Karpas-422 (cell line): Measurements from ENCODE around the gene UBA1. TPM values are rescaled to one million over a fixed set of nuclear protein-coding genes. Genes with fewer than 3 reads are reported as not detected.

Experiments
- DNase-seq: peaks from one replicate; pipeline ENCODE4 v3.0.0-alpha.2; 2015
- H2AFZ ChIP-seq: fragments of 200-600 bp; sonication (generic); 2 replicates; pipeline ENCODE4 v1.6.1; 2014; ENCODE audit warnings: antibody characterized with exemption, low read length, mixed read lengths
- H3K27ac ChIP-seq: fragments of 200-600 bp; sonication (generic); 2 replicates; pipeline ENCODE4 v1.5.1; 2014; ENCODE audit warnings: mild to moderate bottlenecking, low read length, moderate library complexity
- H3K27me3 ChIP-seq: fragments of 200-600 bp; sonication (generic); 2 replicates; pipeline ENCODE4 v1.6.1; 2014; ENCODE audit warnings: low read length, mixed read lengths
- H3K36me3 ChIP-seq: fragments of 200-600 bp; sonication (generic); 2 replicates; pipeline ENCODE4 v1.6.1; 2014; ENCODE audit warnings: low read length, mixed read lengths; ENCODE audit not compliant: insufficient read depth
- H3K4me1 ChIP-seq: fragments of 200-600 bp; sonication (generic); 2 replicates; pipeline ENCODE4 v1.6.1; 2014; ENCODE audit warnings: mild to moderate bottlenecking, low read length, mixed read lengths
- H3K4me2 ChIP-seq: fragments of 200-600 bp; sonication (generic); 2 replicates; pipeline ENCODE4 v1.6.1; 2014; ENCODE audit warnings: low read length, low read depth, mild to moderate bottlenecking; ENCODE audit not compliant: poor library complexity, severe bottlenecking
- H3K4me3 ChIP-seq: fragments of 200-600 bp; sonication (generic); 2 replicates; pipeline ENCODE4 v1.5.1; 2014; ENCODE audit warnings: mild to moderate bottlenecking, antibody characterized with exemption, low read length, mixed read lengths
- H3K79me2 ChIP-seq: fragments of 200-600 bp; sonication (generic); 2 replicates; pipeline ENCODE4 v1.6.1; 2014; ENCODE audit warnings: mild to moderate bottlenecking, low read length, mixed read lengths
- H3K9ac ChIP-seq: fragments of 200-600 bp; sonication (generic); 2 replicates; pipeline ENCODE4 v1.6.0; 2014; ENCODE audit warnings: low read length
- H3K9me2 ChIP-seq: fragments of 200-600 bp; sonication (generic), shearing (Covaris generic); replicated peaks from 2 replicates; pipeline ENCODE4 v1.6.0; 2014; ENCODE audit warnings: mild to moderate bottlenecking, low read length, moderate library complexity; ENCODE audit not compliant: insufficient read depth
- H3K9me3 ChIP-seq: fragments of 300-700, 200-600 bp; sonication (generic); 2 replicates; pipeline ENCODE4 v1.6.1; 2014; ENCODE audit warnings: low read length, mixed read lengths
- H4K20me1 ChIP-seq: fragments of 200-600 bp; sonication (generic); 2 replicates; pipeline ENCODE4 v1.6.1; 2014; ENCODE audit warnings: mild to moderate bottlenecking, antibody characterized with exemption, low read length, low read depth; ENCODE audit not compliant: insufficient read depth
- total RNA-seq: library from RNA; depleted of rRNA; stranded (reverse); fragments of >200 nt; shearing (Covaris generic); gene quantifications from 2 replicates; pipeline ENCODE4 v1.2.3, GENCODE V29; 2014; ENCODE audit warnings: low replicate concordance

Gene UBA1
- total RNA-seq, 1 experiment from 2014 or later = 178 TPM

GRCh38 chrX:47198026-47198686 lies 4.5 kb downstream of the UBA1 start:
- Histone ChIP-seq H3K9me3 (no peaks in the 10 kb centered on the region), H3K36me3 (peaks cover 45% of the 10 kb centered on the region), H3K27ac (no peak overlapping the region), H3K4me3 (no peak overlapping the region), H4K20me1 (peaks cover 50% of the 10 kb centered on the region), H3K79me2 (peaks cover 56% of the 10 kb centered on the region), H3K4me2 (no peak overlapping the region), H2AFZ (no peak overlapping the region), H3K27me3 (no peaks in the 10 kb centered on the region), H3K9me2 (no peaks in the 10 kb centered on the region), H3K4me1 (peaks cover 22% of the 10 kb centered on the region), H3K9ac (no peak overlapping the region)
- no peak for DNase-seq

- H3K9ac ChIP-seq = no peak overlapping the region
- peaks cover 56% of the 10 kb centered on the region for H3K79me2 ChIP-seq
- peaks cover 47% of the 10 kb centered on the region for H3K36me3 ChIP-seq
- no peak overlapping the region for H3K4me3 ChIP-seq
- peaks cover 50% of the 10 kb centered on the region for H4K20me1 ChIP-seq
- no peaks in the 10 kb centered on the region for H3K9me2 ChIP-seq
- H3K4me2 ChIP-seq = no peak overlapping the region
- H3K27ac ChIP-seq = no peak overlapping the region
- H3K27me3 ChIP-seq = no peaks in the 10 kb centered on the region
- peaks cover 20% of the 10 kb centered on the region for H3K4me1 ChIP-seq
- DNase-seq = no peak
- no peaks in the 10 kb centered on the region for H3K9me3 ChIP-seq
- no peak overlapping the region for H2AFZ ChIP-seq
Observed at GRCh38 chrX:47198687-47199080, 5.1 kb downstream of the UBA1 start.

- peaks cover 50% of the 10 kb centered on the region for H4K20me1 ChIP-seq
- H3K4me2 ChIP-seq = no peak overlapping the region
- H3K36me3 ChIP-seq = peaks cover 50% of the 10 kb centered on the region
- H3K4me1 ChIP-seq = peaks cover 19% of the 10 kb centered on the region
- no peaks in the 10 kb centered on the region for H3K27me3 ChIP-seq
- no peak for DNase-seq
- H2AFZ ChIP-seq = no peak overlapping the region
- no peaks in the 10 kb centered on the region for H3K9me2 ChIP-seq
- H3K4me3 ChIP-seq = no peak overlapping the region
- no peak overlapping the region for H3K27ac ChIP-seq
- H3K79me2 ChIP-seq = peaks cover 50% of the 10 kb centered on the region
- no peak overlapping the region for H3K9ac ChIP-seq
- no peaks in the 10 kb centered on the region for H3K9me3 ChIP-seq
Observed at GRCh38 chrX:47199286-47199685, 5.7 kb downstream of the UBA1 start.

- Histone ChIP-seq H3K27me3 (no peaks in the 10 kb centered on the region), H2AFZ (no peak overlapping the region), H3K4me1 (peaks cover 7% of the 10 kb centered on the region), H4K20me1 (peaks cover 44% of the 10 kb centered on the region), H3K9me2 (no peaks in the 10 kb centered on the region), H3K9ac (no peak overlapping the region), H3K4me3 (no peak overlapping the region), H3K27ac (no peak overlapping the region), H3K9me3 (no peaks in the 10 kb centered on the region), H3K79me2 (peaks cover 37% of the 10 kb centered on the region), H3K4me2 (no peak overlapping the region), H3K36me3 (peaks cover 60% of the 10 kb centered on the region)
- no peak for DNase-seq
Observed at GRCh38 chrX:47200385-47201150, 6.9 kb downstream of the UBA1 start.

GRCh38 chrX:47201345-47201944 lies 7.8 kb downstream of the UBA1 start:
- Histone ChIP-seq H3K9me3 (no peaks in the 10 kb centered on the region), H3K4me2 (no peak overlapping the region), H3K4me3 (no peak overlapping the region), H3K4me1 (no peaks in the 10 kb centered on the region), H2AFZ (no peak overlapping the region), H3K27ac (no peak overlapping the region), H3K79me2 (peaks cover 28% of the 10 kb centered on the region), H3K27me3 (no peaks in the 10 kb centered on the region), H3K9ac (no peak overlapping the region), H4K20me1 (peaks cover 41% of the 10 kb centered on the region), H3K36me3 (peaks cover 65% of the 10 kb centered on the region), H3K9me2 (no peaks in the 10 kb centered on the region)
- DNase-seq = no peak

- Histone ChIP-seq H3K79me2 (peaks cover 20% of the 10 kb centered on the region), H3K36me3 (peaks cover 66% of the 10 kb centered on the region), H3K27me3 (no peaks in the 10 kb centered on the region), H3K9me2 (no peaks in the 10 kb centered on the region), H3K9me3 (no peaks in the 10 kb centered on the region), H2AFZ (no peak overlapping the region), H3K4me3 (no peak overlapping the region), H4K20me1 (peaks cover 36% of the 10 kb centered on the region), H3K4me1 (no peaks in the 10 kb centered on the region), H3K4me2 (no peak overlapping the region), H3K9ac (no peak overlapping the region), H3K27ac (no peak overlapping the region)
- DNase-seq = no peak
Observed at GRCh38 chrX:47202316-47202715, 8.7 kb downstream of the UBA1 start.

GRCh38 chrX:47202877-47203276 lies 9.2 kb downstream of the UBA1 start:
- H3K79me2 ChIP-seq = peaks cover 14% of the 10 kb centered on the region
- H2AFZ ChIP-seq = no peak overlapping the region
- H3K4me2 ChIP-seq = no peak overlapping the region
- DNase-seq = no peak
- no peak overlapping the region for H3K9ac ChIP-seq
- peaks cover 32% of the 10 kb centered on the region for H4K20me1 ChIP-seq
- peaks cover 66% of the 10 kb centered on the region for H3K36me3 ChIP-seq
- no peaks in the 10 kb centered on the region for H3K27me3 ChIP-seq
- H3K4me3 ChIP-seq = no peak overlapping the region
- H3K27ac ChIP-seq = no peak overlapping the region
- no peaks in the 10 kb centered on the region for H3K9me3 ChIP-seq
- no peaks in the 10 kb centered on the region for H3K4me1 ChIP-seq
- H3K9me2 ChIP-seq = no peaks in the 10 kb centered on the region

GRCh38 chrX:47204970-47205369 lies 11.3 kb downstream of the UBA1 start:
- Histone ChIP-seq H4K20me1 (0 out of 2 replicates have a peak, but pooled peaks cover 22% of the 10 kb centered on the region), H3K4me1 (no peaks in the 10 kb centered on the region), H3K27ac (no peak overlapping the region), H3K9ac (no peak overlapping the region), H3K36me3 (peaks cover 70% of the 10 kb centered on the region), H3K79me2 (0 out of 2 replicates have a peak, but pooled peaks cover 2% of the 10 kb centered on the region), H3K4me2 (no peak overlapping the region), H2AFZ (no peak overlapping the region), H3K27me3 (no peaks in the 10 kb centered on the region), H3K4me3 (no peak overlapping the region), H3K9me3 (no peaks in the 10 kb centered on the region), H3K9me2 (no peaks in the 10 kb centered on the region)
- no peak for DNase-seq
